ENCODE measurements around the gene FFAR2.

GRCh38 chr19:35417713-35418534 is 30.1 kb upstream of the FFAR2 start:
- TF ChIP-seq, protein P1, sequence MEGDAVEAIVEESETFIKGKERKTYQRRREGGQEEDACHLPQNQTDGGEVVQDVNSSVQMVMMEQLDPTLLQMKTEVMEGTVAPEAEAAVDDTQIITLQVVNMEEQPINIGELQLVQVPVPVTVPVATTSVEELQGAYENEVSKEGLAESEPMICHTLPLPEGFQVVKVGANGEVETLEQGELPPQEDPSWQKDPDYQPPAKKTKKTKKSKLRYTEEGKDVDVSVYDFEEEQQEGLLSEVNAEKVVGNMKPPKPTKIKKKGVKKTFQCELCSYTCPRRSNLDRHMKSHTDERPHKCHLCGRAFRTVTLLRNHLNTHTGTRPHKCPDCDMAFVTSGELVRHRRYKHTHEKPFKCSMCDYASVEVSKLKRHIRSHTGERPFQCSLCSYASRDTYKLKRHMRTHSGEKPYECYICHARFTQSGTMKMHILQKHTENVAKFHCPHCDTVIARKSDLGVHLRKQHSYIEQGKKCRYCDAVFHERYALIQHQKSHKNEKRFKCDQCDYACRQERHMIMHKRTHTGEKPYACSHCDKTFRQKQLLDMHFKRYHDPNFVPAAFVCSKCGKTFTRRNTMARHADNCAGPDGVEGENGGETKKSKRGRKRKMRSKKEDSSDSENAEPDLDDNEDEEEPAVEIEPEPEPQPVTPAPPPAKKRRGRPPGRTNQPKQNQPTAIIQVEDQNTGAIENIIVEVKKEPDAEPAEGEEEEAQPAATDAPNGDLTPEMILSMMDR (IDR thresholded peaks at IDR 0.05) = no peak
- no peak for TF ChIP-seq POLR2AphosphoS5 (IDR thresholded peaks at IDR 0.05)

Data from breast epithelium (tissue), 3 donors.